OCI-LY1 (cell line): Measurements from ENCODE around the gene PPCS.

ENCODE experiments used
- H2AFZ ChIP-seq: fragments of 200-600 bp; sonication (generic), shearing (Covaris generic); 2 replicates; pipeline ENCODE4 v1.6.0; 2014; ENCODE audit warnings: antibody characterized with exemption, mild to moderate bottlenecking, low read length
- H3F3A ChIP-seq: fragments of 200-600 bp; sonication (generic), shearing (Covaris generic); 2 replicates; pipeline ENCODE4 v1.6.0; 2014; ENCODE audit warnings: mild to moderate bottlenecking, antibody characterized with exemption, low read length, moderate library complexity; ENCODE audit not compliant: insufficient read depth
- H3K27ac ChIP-seq: fragments of 200-600 bp; sonication (generic); 2 replicates; pipeline ENCODE4 v1.5.1; 2014; ENCODE audit warnings: low read length, mixed run types, mild to moderate bottlenecking, low read depth; ENCODE audit not compliant: poor library complexity, severe bottlenecking
- H3K27me3 ChIP-seq: fragments of 200-600 bp; sonication (generic); 2 replicates; pipeline ENCODE4 v1.6.0; 2014; ENCODE audit warnings: antibody characterized with exemption, mild to moderate bottlenecking, low read length, moderate library complexity; ENCODE audit not compliant: insufficient read depth
- H3K36me3 ChIP-seq: fragments of 200-600 bp; sonication (generic); 2 replicates; pipeline ENCODE4 v1.6.1; 2014; ENCODE audit warnings: mild to moderate bottlenecking, antibody characterized with exemption, low read length, moderate library complexity, mixed read lengths; ENCODE audit not compliant: insufficient read depth
- H3K4me1 ChIP-seq: fragments of 200-600 bp; sonication (generic); 2 replicates; pipeline ENCODE4 v1.5.1; 2014; ENCODE audit warnings: mild to moderate bottlenecking, low read length, moderate library complexity; ENCODE audit not compliant: insufficient read depth, severe bottlenecking
- H3K4me2 ChIP-seq: fragments of 200-600 bp; sonication (generic), shearing (Covaris generic); 2 replicates; pipeline ENCODE4 v1.6.1; 2014; ENCODE audit warnings: low read length
- H3K4me3 ChIP-seq: fragments of 200-600 bp; sonication (generic); 2 replicates; pipeline ENCODE4 v1.5.1; 2014; ENCODE audit warnings: low read length, low read depth, mild to moderate bottlenecking, mixed read lengths; ENCODE audit not compliant: poor library complexity, severe bottlenecking
- H3K79me2 ChIP-seq: fragments of 200-600 bp; shearing (Covaris generic); 2 replicates; pipeline ENCODE4 v1.6.1; 2016; ENCODE audit warnings: mixed run types, low read length, mixed read lengths; ENCODE audit not compliant: insufficient read depth
- H3K9ac ChIP-seq: fragments of 200-600 bp; sonication (generic), shearing (Covaris generic); 2 replicates; pipeline ENCODE4 v1.6.1; 2014; ENCODE audit warnings: mild to moderate bottlenecking, low read length, mixed read lengths
- H3K9me2 ChIP-seq: fragments of 200-600 bp; sonication (generic), shearing (Covaris generic); 2 replicates; pipeline ENCODE4 v1.6.1; 2014; ENCODE audit warnings: low read depth, mild to moderate bottlenecking, low read length, mixed read lengths
- H3K9me3 ChIP-seq: fragments of 200-600 bp; shearing (Covaris generic); 2 replicates; pipeline ENCODE4 v1.6.1; 2014; ENCODE audit warnings: low read length, mixed read lengths
- H4K20me1 ChIP-seq: fragments of 200-600 bp; sonication (generic), shearing (Covaris generic); 2 replicates; pipeline ENCODE4 v1.6.0; 2016; ENCODE audit warnings: mild to moderate bottlenecking, low read length; ENCODE audit not compliant: insufficient read depth
- CTCF ChIP-seq: fragments of 200-600 bp; sonication (generic), shearing (Covaris generic); IDR thresholded peaks from 2 replicates; pipeline ENCODE4 v1.5.1; 2017; ENCODE audit warnings: mild to moderate bottlenecking, antibody characterized with exemption, low read length, moderate library complexity, mixed read lengths
- EZH2 ChIP-seq: fragments of 200-600 bp; sonication (generic), shearing (Covaris generic); IDR thresholded peaks from 2 replicates; pipeline ENCODE4 v1.8.0; 2017; ENCODE audit warnings: borderline replicate concordance, mixed run types, mild to moderate bottlenecking, antibody characterized with exemption, low read length, moderate library complexity, mixed read lengths

The PPCS gene

GRCh38 chr1:42433369-42433768, 23.0 kb upstream of the PPCS start:
- Histone ChIP-seq H3K27ac (no peak overlapping the region), H3K79me2 (no peaks in the 10 kb centered on the region), H3K4me2 (no peak overlapping the region), H4K20me1 (no peaks in the 10 kb centered on the region), H3F3A (no peaks in the 10 kb centered on the region), H3K9me2 (no peaks in the 10 kb centered on the region), H3K27me3 (no peaks in the 10 kb centered on the region), H3K9me3 (no peaks in the 10 kb centered on the region), H3K4me1 (no peaks in the 10 kb centered on the region), H3K9ac (no peak overlapping the region), H3K4me3 (no peak overlapping the region), H3K36me3 (no peaks in the 10 kb centered on the region), H2AFZ (no peak overlapping the region)
- TF ChIP-seq EZH2, result no peak
- TF ChIP-seq CTCF, result no peak

- no peak overlapping the region for H2AFZ ChIP-seq
- H3K27me3 ChIP-seq, result no peaks in the 10 kb centered on the region
- H3K9me2 ChIP-seq, result no peaks in the 10 kb centered on the region
- no peaks in the 10 kb centered on the region for H3K9me3 ChIP-seq
- no peak overlapping the region for H3K4me3 ChIP-seq
- H3K27ac ChIP-seq, result no peak overlapping the region
- no peaks in the 10 kb centered on the region for H3K79me2 ChIP-seq
- no peaks in the 10 kb centered on the region for H4K20me1 ChIP-seq
- H3K4me1 ChIP-seq, result no peaks in the 10 kb centered on the region
- H3K4me2 ChIP-seq, result no peak overlapping the region
- no peak for TF ChIP-seq CTCF
- H3K36me3 ChIP-seq, result no peaks in the 10 kb centered on the region
- H3F3A ChIP-seq, result no peaks in the 10 kb centered on the region
- H3K9ac ChIP-seq, result no peak overlapping the region
Observed at GRCh38 chr1:42434340-42434739, 22.0 kb upstream of the PPCS start.

- no peak overlapping the region for H3K9ac ChIP-seq
- no peak overlapping the region for H3K4me3 ChIP-seq
- H3K4me1 ChIP-seq, result no peaks in the 10 kb centered on the region
- no peaks in the 10 kb centered on the region for H3K9me2 ChIP-seq
- no peaks in the 10 kb centered on the region for H4K20me1 ChIP-seq
- H3F3A ChIP-seq, result no peaks in the 10 kb centered on the region
- no peaks in the 10 kb centered on the region; the same call in 1 of the 2 replicates for H3K27me3 ChIP-seq
- H3K27ac ChIP-seq, result no peak overlapping the region
- H3K36me3 ChIP-seq, result no peaks in the 10 kb centered on the region
- no peaks in the 10 kb centered on the region for H3K79me2 ChIP-seq
- no peak overlapping the region for H3K4me2 ChIP-seq
- no peak for TF ChIP-seq CTCF
- TF ChIP-seq EZH2, result no peak
- H3K9me3 ChIP-seq, result no peaks in the 10 kb centered on the region
- no peak overlapping the region for H2AFZ ChIP-seq
Observed at GRCh38 chr1:42439940-42440339, 16.4 kb upstream of the PPCS start.
